Keratinocyte (primary cell): ENCODE measurements around the gene EMP1. TPM values are rescaled to one million over a fixed set of nuclear protein-coding genes. Genes with fewer than 3 reads are reported as not detected.

Experiments used
- DNase-seq: peaks from one replicate; pipeline ENCODE4 v3.0.0-alpha.2; 2011; ENCODE audit warnings: low read depth, missing footprints, low spot score
- FAIRE-seq: peaks from 2 replicates; lab custom pipeline; 2011; peaks lifted over from hg19 to GRCh38; lab: Jason Lieb, UNC
- H2AFZ ChIP-seq: 2 replicates; pipeline ENCODE4 v1.6.0; 2012; ENCODE audit warnings: low read length, control low read depth, inconsistent platforms; ENCODE audit not compliant: control insufficient read depth
- H3K27ac ChIP-seq: 2 replicates; pipeline ENCODE4 v1.5.1; 2011; ENCODE audit warnings: low read length; ENCODE audit not compliant: control insufficient read depth, insufficient read depth
- H3K27me3 ChIP-seq: 3 replicates; pipeline ENCODE4 v1.6.0; 2011; ENCODE audit warnings: low read length; ENCODE audit not compliant: control insufficient read depth, insufficient read depth; ENCODE audit errors: extremely low read depth
- H3K36me3 ChIP-seq, 2 experiments: 2 replicates in 1 of 2; 3 replicates in 1 of 2; pipeline ENCODE4 v1.5.1; 2011; ENCODE audit warnings: low read length in 2 of 2, mild to moderate bottlenecking in 1 of 2; ENCODE audit not compliant: control insufficient read depth in 2 of 2, insufficient read depth in 2 of 2; ENCODE audit errors: extremely low read depth in 1 of 2
- H3K4me1 ChIP-seq: 3 replicates; pipeline ENCODE4 v1.5.1; 2011; ENCODE audit warnings: low read length; ENCODE audit not compliant: control insufficient read depth, insufficient read depth; ENCODE audit errors: extremely low read depth
- H3K4me2 ChIP-seq: 3 replicates; pipeline ENCODE4 v1.6.0; 2011; ENCODE audit warnings: low read depth, low read length; ENCODE audit not compliant: control insufficient read depth, insufficient read depth; ENCODE audit errors: extremely low read depth
- H3K4me3 ChIP-seq, 3 experiments: fragments of 200-600 bp in 1 of 3; sonication (generic) in 1 of 3; 2 replicates in 2 of 3; 3 replicates in 1 of 3; pipeline ENCODE4 v1.5.1; 2011 to 2016; ENCODE audit warnings: low read length in 3 of 3, mild to moderate bottlenecking in 3 of 3, control low read depth in 2 of 3, inconsistent platforms in 1 of 3, low read depth in 1 of 3, mixed read lengths in 1 of 3, mixed run types in 1 of 3, moderate library complexity in 1 of 3; ENCODE audit not compliant: control insufficient read depth in 2 of 3, insufficient read depth in 2 of 3; ENCODE audit errors: extremely low read depth in 1 of 3
- H3K79me2 ChIP-seq: 2 replicates; pipeline ENCODE4 v1.6.0; 2012; ENCODE audit warnings: low read length; ENCODE audit not compliant: control insufficient read depth, insufficient read depth
- H3K9ac ChIP-seq: 3 replicates; pipeline ENCODE4 v1.6.0; 2011; ENCODE audit warnings: low read length; ENCODE audit not compliant: control insufficient read depth, insufficient read depth; ENCODE audit errors: extremely low read depth
- H3K9me1 ChIP-seq: 3 replicates; pipeline ENCODE4 v1.6.0; 2011; ENCODE audit warnings: low read length; ENCODE audit not compliant: control insufficient read depth, insufficient read depth; ENCODE audit errors: extremely low read depth
- H3K9me3 ChIP-seq: 2 replicates; pipeline ENCODE4 v1.5.1; 2012; ENCODE audit warnings: low read depth, low read length; ENCODE audit not compliant: control insufficient read depth
- H4K20me1 ChIP-seq: 3 replicates; pipeline ENCODE4 v1.6.0; 2011; ENCODE audit warnings: low read length; ENCODE audit not compliant: control insufficient read depth, insufficient read depth; ENCODE audit errors: extremely low read depth
- CTCF ChIP-seq, 3 experiments: IDR thresholded peaks in 1 of 3; conservative IDR thresholded peaks in 1 of 3; optimal IDR thresholded peaks in 1 of 3; 2 replicates in 2 of 3; 3 replicates in 1 of 3; pipeline versions ENCODE3 to v1.5.1; 2011; ENCODE audit warnings: low read length in 3 of 3, mild to moderate bottlenecking in 3 of 3, moderate library complexity in 2 of 3, control low read depth in 1 of 3, inconsistent platforms in 1 of 3; ENCODE audit not compliant: insufficient read depth in 2 of 3; ENCODE audit errors: extremely low read depth in 1 of 3
- EZH2 ChIP-seq: IDR thresholded peaks from one replicate; pipeline ENCODE4 v1.6.1; 2012; ENCODE audit warnings: inconsistent platforms, mild to moderate bottlenecking, low read length, moderate library complexity
- dilution Hi-C: fragments of 300-500 bp; cut with MboI; formaldehyde crosslinking; loops from one replicate; pipeline ENCODE4 v1.7.0; 2020; ENCODE audit warnings: low sequenced_read_pairs; ENCODE audit not compliant: extremely low pct_ligation_motif_present
- polyA plus RNA-seq, 5 experiments: library from polyadenylated mRNA; depleted of rRNA in 3 of 5; stranded (reverse) in 3 of 5; stranded (forward) in 1 of 5; unstranded in 1 of 5; fragments of >200 nt; gene quantifications; 1 replicate in 1 of 5; 2 replicates in 3 of 5; 3 replicates in 1 of 5; pipeline versions ENCODE4 v1.2.1 to v1.2.3, GENCODE V29; 2011 to 2012; ENCODE audit warnings: missing spikeins in 2 of 5, low read depth in 1 of 5, low replicate concordance in 1 of 5

The EMP1 gene
- polyA plus RNA-seq, 1 donor (not counting 4 experiments of a cell fraction or from before 2014, with no cell fraction given) = 583 TPM

GRCh38 chr12:13165617-13166041 is 30.9 kb upstream of the EMP1 start:
- Histone ChIP-seq H3K4me1 (peaks cover 47% of the 10 kb centered on the region), H3K9me1 (no peaks in the 10 kb centered on the region), H3K36me3 (no peaks in the 10 kb centered on the region), H3K9me3 (no peaks in the 10 kb centered on the region), H4K20me1 (no peaks in the 10 kb centered on the region), H3K9ac (peak overlapping the region; percentile 63), H3K4me3 (no peak overlapping the region), H3K79me2 (no peaks in the 10 kb centered on the region), H3K27me3 (no peaks in the 10 kb centered on the region), H3K4me2 (peak overlapping the region; percentile 63), H2AFZ (no peak overlapping the region), H3K27ac (peak overlapping the region; percentile 86)
- no peak for TF ChIP-seq CTCF (optimal IDR thresholded peaks at IDR 0.05 in 1 of 3, IDR thresholded peaks at IDR 0.05 in 1 of 3, conservative IDR thresholded peaks at IDR 0.05 in 1 of 3; ENCODE audit: extremely low read depth in 1 of 3, insufficient read depth in 2 of 3, low read length in 3 of 3)
- TF ChIP-seq EZH2 = no peak
- FAIRE-seq = peak; percentile 98
- DNase-seq = peak; percentile 83
- dilution Hi-C loops = no loop called here

GRCh38 chr12:13167226-13167625 is 29.3 kb upstream of the EMP1 start:
- no peaks in the 10 kb centered on the region for H3K27me3 ChIP-seq
- no peaks in the 10 kb centered on the region for H3K9me1 ChIP-seq
- H3K4me2 ChIP-seq = peak overlapping the region; percentile 1
- no peaks in the 10 kb centered on the region for H3K79me2 ChIP-seq
- no peaks in the 10 kb centered on the region for H3K9me3 ChIP-seq
- no peak overlapping the region for H3K9ac ChIP-seq
- no peaks in the 10 kb centered on the region for H4K20me1 ChIP-seq
- dilution Hi-C loops = no loop called here
- TF ChIP-seq CTCF (optimal IDR thresholded peaks at IDR 0.05 in 1 of 3, IDR thresholded peaks at IDR 0.05 in 1 of 3, conservative IDR thresholded peaks at IDR 0.05 in 1 of 3; ENCODE audit: extremely low read depth in 1 of 3, insufficient read depth in 2 of 3, low read length in 3 of 3) (no peak), EZH2 (no peak)
- H3K36me3 ChIP-seq = no peaks in the 10 kb centered on the region
- H3K27ac ChIP-seq = peak overlapping the region; percentile 86
- FAIRE-seq = peak; percentile 95
- DNase-seq = no peak
- no peak overlapping the region for H2AFZ ChIP-seq
- H3K4me1 ChIP-seq = peaks cover 59% of the 10 kb centered on the region
- no peak overlapping the region for H3K4me3 ChIP-seq
